H9 (cell line): ENCODE data around the gene SNX25. TPM values are rescaled to one million over a fixed set of nuclear protein-coding genes. Genes with fewer than 3 reads are reported as not detected.

Source experiments
- DNase-seq: peaks from one replicate; pipeline ENCODE4 v3.0.0-alpha.2; 2017
- H2AFZ ChIP-seq: one replicate; pipeline ENCODE4 v1.6.1; 2013; ENCODE audit warnings: mild to moderate bottlenecking, low read length, control low read depth, moderate library complexity
- H2AK5ac ChIP-seq: 2 replicates; pipeline ENCODE4 v1.6.1; 2013; ENCODE audit warnings: low read length, control low read depth, mixed read lengths; ENCODE audit not compliant: insufficient read length
- H2BK120ac ChIP-seq: one replicate; pipeline ENCODE4 v1.6.1; 2013; ENCODE audit warnings: low read depth, mild to moderate bottlenecking, low read length, control low read depth, inconsistent platforms; ENCODE audit not compliant: poor library complexity, severe bottlenecking
- H2BK12ac ChIP-seq: 2 replicates; pipeline ENCODE4 v1.6.1; 2013; ENCODE audit warnings: low read length, control low read depth, mixed read lengths, low read depth; ENCODE audit not compliant: insufficient read length
- H2BK15ac ChIP-seq: 2 replicates; pipeline ENCODE4 v1.6.1; 2013; ENCODE audit warnings: low read depth, low read length, control low read depth
- H2BK20ac ChIP-seq: one replicate; pipeline ENCODE4 v1.6.1; 2013; ENCODE audit warnings: low read depth, mild to moderate bottlenecking, low read length, control low read depth, inconsistent platforms; ENCODE audit not compliant: poor library complexity, severe bottlenecking
- H2BK5ac ChIP-seq: 2 replicates; pipeline ENCODE4 v1.6.1; 2013; ENCODE audit warnings: low read length, control low read depth, mixed read lengths; ENCODE audit not compliant: insufficient read length
- H3K14ac ChIP-seq: 2 replicates; pipeline ENCODE4 v1.6.1; 2013; ENCODE audit warnings: low read length, control low read depth; ENCODE audit not compliant: insufficient read depth
- H3K18ac ChIP-seq: 2 replicates; pipeline ENCODE4 v1.6.1; 2013; ENCODE audit warnings: low read depth, mild to moderate bottlenecking, mixed read lengths, low read length, control low read depth; ENCODE audit not compliant: insufficient read length
- H3K23ac ChIP-seq: 2 replicates; pipeline ENCODE4 v1.6.1; 2013; ENCODE audit warnings: low read length, control low read depth, mixed read lengths, low read depth; ENCODE audit not compliant: insufficient read length
- H3K23me2 ChIP-seq: 2 replicates; pipeline ENCODE4 v1.6.1; 2013; ENCODE audit warnings: low read depth, mild to moderate bottlenecking, mixed read lengths, low read length, control low read depth; ENCODE audit not compliant: insufficient read length, poor library complexity, severe bottlenecking
- H3K27ac ChIP-seq: 2 replicates; pipeline ENCODE4 v1.5.1; 2013; ENCODE audit warnings: low read length, control low read depth, mixed read lengths, low read depth; ENCODE audit not compliant: insufficient read length
- H3K27me3 ChIP-seq: 2 replicates; pipeline ENCODE4 v1.6.1; 2013; ENCODE audit warnings: low read length, control low read depth, inconsistent platforms; ENCODE audit not compliant: insufficient read depth
- H3K4ac ChIP-seq: 2 replicates; pipeline ENCODE4 v1.6.1; 2013; ENCODE audit warnings: low read depth, mild to moderate bottlenecking, control low read depth, inconsistent platforms, low read length, moderate library complexity
- H3K4me1 ChIP-seq: 2 replicates; pipeline ENCODE4 v1.6.1; 2013; ENCODE audit warnings: low read length, control low read depth, inconsistent platforms; ENCODE audit not compliant: insufficient read depth
- H3K4me2 ChIP-seq: 2 replicates; pipeline ENCODE4 v1.6.1; 2013; ENCODE audit warnings: low read length, control low read depth, mixed read lengths; ENCODE audit not compliant: insufficient read length, insufficient read depth
- H3K56ac ChIP-seq: 2 replicates; pipeline ENCODE4 v1.6.1; 2013; ENCODE audit warnings: low read depth, mild to moderate bottlenecking, mixed read lengths, low read length, control low read depth; ENCODE audit not compliant: insufficient read length
- H3K79me1 ChIP-seq: 2 replicates; pipeline ENCODE4 v1.6.1; 2013; ENCODE audit warnings: low read depth, mild to moderate bottlenecking, moderate library complexity, low read length, control low read depth, inconsistent platforms; ENCODE audit not compliant: insufficient read depth, poor library complexity, severe bottlenecking
- H3K79me2 ChIP-seq: 2 replicates; pipeline ENCODE4 v1.6.1; 2013; ENCODE audit warnings: low read length, control low read depth, inconsistent platforms; ENCODE audit not compliant: insufficient read depth
- H3K9ac ChIP-seq: 2 replicates; pipeline ENCODE4 v1.6.1; 2013; ENCODE audit warnings: low read length, control low read depth, mixed read lengths; ENCODE audit not compliant: insufficient read length; ENCODE audit errors: extremely low read depth
- H3K9me3 ChIP-seq: one replicate; pipeline ENCODE4 v1.6.1; 2013; ENCODE audit warnings: low read depth, low read length, inconsistent platforms; ENCODE audit not compliant: control insufficient read depth
- H3T11ph ChIP-seq: one replicate; pipeline ENCODE4 v1.6.1; 2013; ENCODE audit warnings: mild to moderate bottlenecking, low read length, control low read depth, inconsistent platforms
- H4K20me1 ChIP-seq: one replicate; pipeline ENCODE4 v1.6.1; 2013; ENCODE audit not compliant: control insufficient read depth, insufficient read length, insufficient read depth
- H4K5ac ChIP-seq: 2 replicates; pipeline ENCODE4 v1.6.1; 2013; ENCODE audit warnings: low read depth, mild to moderate bottlenecking, mixed read lengths, low read length, control low read depth; ENCODE audit not compliant: insufficient read length
- H4K8ac ChIP-seq: replicated peaks from 2 replicates; pipeline ENCODE4 v1.6.1; 2013; ENCODE audit warnings: low read length, control low read depth, mixed read lengths, low read depth; ENCODE audit not compliant: insufficient read length
- H4K91ac ChIP-seq: 2 replicates; pipeline ENCODE4 v1.6.1; 2013; ENCODE audit warnings: low read depth, mild to moderate bottlenecking, moderate library complexity, mixed read lengths, low read length, control low read depth; ENCODE audit not compliant: insufficient read length
- H3K27ac Mint-ChIP-seq, 3 experiments: 2 replicates in 2 of 3; 3 replicates in 1 of 3; pipeline ENCODE4 v1.8.0; 2020 to 2021; ENCODE audit warnings: mixed read lengths in 3 of 3, mild to moderate bottlenecking in 1 of 3, moderate library complexity in 1 of 3
- H3K27me3 Mint-ChIP-seq: 2 replicates; pipeline ENCODE4 v1.8.0; 2021; ENCODE audit warnings: low read depth, mild to moderate bottlenecking, moderate library complexity, mixed read lengths
- H3K36me3 Mint-ChIP-seq, 3 experiments: 2 replicates in 2 of 3; 3 replicates in 1 of 3; pipeline ENCODE4 v1.8.0; 2020 to 2021; ENCODE audit warnings: low read depth in 3 of 3, mixed read lengths in 3 of 3; ENCODE audit not compliant: insufficient read depth in 1 of 3
- H3K4me1 Mint-ChIP-seq, 2 experiments: 2 replicates each; pipeline ENCODE4 v1.8.0; 2020; ENCODE audit warnings: mixed read lengths in 2 of 2
- H3K4me3 Mint-ChIP-seq, 2 experiments: 2 replicates in 1 of 2; 3 replicates in 1 of 2; pipeline ENCODE4 v1.8.0; 2020 to 2021; ENCODE audit warnings: mild to moderate bottlenecking in 2 of 2, mixed read lengths in 2 of 2, moderate library complexity in 1 of 2
- H3K9me3 Mint-ChIP-seq, 2 experiments: 2 replicates in 1 of 2; 3 replicates in 1 of 2; pipeline ENCODE4 v1.8.0; 2020; ENCODE audit warnings: mild to moderate bottlenecking in 2 of 2, mixed read lengths in 2 of 2, moderate library complexity in 1 of 2
- CTCF ChIP-seq: fragments of 200-600 bp; sonication (generic); conservative IDR thresholded peaks from 3 replicates; pipeline ENCODE4 v1.8.0; 2021; ENCODE audit warnings: antibody characterized with exemption, mild to moderate bottlenecking
- WGBS: extraction: QIAGEN DNeasy Blood & Tissue Kit; methylation state at CpG from one replicate; pipeline ENCODE4 v1.1.7; 2013; ENCODE audit warnings: missing lambda C conversion rate, low lambda C conversion rate, mixed read lengths; ENCODE audit not compliant: insufficient read length; ENCODE audit errors: extremely low coverage; 5-methylcytosine and 5-hydroxymethylcytosine counted together
- total RNA-seq: library from RNA; stranded (reverse); gene quantifications from 2 replicates; pipeline ENCODE4 v1.2.1, GENCODE V29; 2021

Gene SNX25
- total RNA-seq, 1 experiment from 2014 or later, result 28.2 TPM

GRCh38 chr4:185364886-185365285 is 155.5 kb downstream of the SNX25 start:
- no peak overlapping the region for H2BK15ac ChIP-seq
- no peak overlapping the region for H3K4me2 ChIP-seq
- H3K27ac Mint-ChIP-seq, result 0 out of 7 replicates have a peak overlapping the region, but pooled peaks of 1 of the 3 experiments have one; percentile 24
- H3K9me3 Mint-ChIP-seq, result no peaks in the 10 kb centered on the region
- H4K91ac ChIP-seq, result no peak overlapping the region
- no peak overlapping the region for H2BK120ac ChIP-seq
- H3K18ac ChIP-seq, result no peak overlapping the region
- no peaks in the 10 kb centered on the region for H3K9me3 ChIP-seq
- DNase-seq, result no peak
- no peak overlapping the region for H3K56ac ChIP-seq
- no peaks in the 10 kb centered on the region for H3K23me2 ChIP-seq
- H3K4me1 ChIP-seq, result no peaks in the 10 kb centered on the region; the same call in 1 of the 2 replicates
- no peak overlapping the region for H2AK5ac ChIP-seq
- H3K27me3 Mint-ChIP-seq, result no peaks in the 10 kb centered on the region
- H3K27me3 ChIP-seq, result no peaks in the 10 kb centered on the region
- H4K5ac ChIP-seq, result no peak overlapping the region
- H3K36me3 Mint-ChIP-seq, result peaks cover 1 to 28% (median 11%) of the 10 kb centered on the region in 3 experiments; a peak in 4 of 7 replicates
- no peak overlapping the region for H2BK5ac ChIP-seq
- H2BK20ac ChIP-seq, result no peak overlapping the region
- no peak overlapping the region for H3K4ac ChIP-seq
- H4K8ac ChIP-seq, result no peak overlapping the region
- no peaks in the 10 kb centered on the region for H3K79me2 ChIP-seq
- H3K4me1 Mint-ChIP-seq, result peaks cover 7 to 10% of the 10 kb centered on the region in 2 experiments; a peak in 3 of 4 replicates
- TF ChIP-seq CTCF, result no peak
- H3K79me1 ChIP-seq, result no peaks in the 10 kb centered on the region
- H3K14ac ChIP-seq, result no peak overlapping the region
- H3K27ac ChIP-seq, result no peak overlapping the region
- H3K9ac ChIP-seq, result no peak overlapping the region
- no CpG with 5 or more reads among the region's 5 CpGs for WGBS
- H3T11ph ChIP-seq, result no peak overlapping the region
- H2BK12ac ChIP-seq, result no peak overlapping the region
- no peak overlapping the region for H2AFZ ChIP-seq
- H3K4me3 Mint-ChIP-seq, result no peak overlapping the region
- H4K20me1 ChIP-seq, result no peaks in the 10 kb centered on the region
- no peak overlapping the region for H3K23ac ChIP-seq
